CD1c-positive myeloid dendritic cell (primary cell): ENCODE results near the gene CHSY1.

Source experiments
- DNase-seq: peaks from one replicate; pipeline ENCODE4 v3.0.0-alpha.2; 2016; ENCODE audit errors: extremely low spot score

CHSY1 gene

GRCh38 chr15:101210466-101210865 lies 41.4 kb downstream of the CHSY1 start:
- peak; percentile 34 for DNase-seq

DNA sequence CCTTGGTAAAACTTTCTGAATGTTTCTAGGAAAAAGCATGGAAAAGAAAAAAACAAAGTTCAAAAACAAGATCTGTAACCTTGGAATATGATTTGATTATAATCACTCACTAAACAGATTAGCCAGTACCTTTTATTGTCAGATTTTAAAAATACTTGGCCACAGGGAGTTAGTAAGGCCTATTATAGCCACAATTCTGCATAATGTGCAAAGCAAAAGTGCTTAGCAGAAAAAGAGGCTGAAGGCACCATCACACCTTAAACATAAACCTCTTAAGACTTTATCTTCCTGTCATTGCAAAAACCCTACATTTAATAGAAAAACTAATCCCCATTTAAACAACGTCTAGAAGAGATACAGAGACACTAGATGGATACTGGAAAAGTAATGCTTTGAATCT lies 41.8 kb downstream of the CHSY1 start:
- no peak for DNase-seq

DNA sequence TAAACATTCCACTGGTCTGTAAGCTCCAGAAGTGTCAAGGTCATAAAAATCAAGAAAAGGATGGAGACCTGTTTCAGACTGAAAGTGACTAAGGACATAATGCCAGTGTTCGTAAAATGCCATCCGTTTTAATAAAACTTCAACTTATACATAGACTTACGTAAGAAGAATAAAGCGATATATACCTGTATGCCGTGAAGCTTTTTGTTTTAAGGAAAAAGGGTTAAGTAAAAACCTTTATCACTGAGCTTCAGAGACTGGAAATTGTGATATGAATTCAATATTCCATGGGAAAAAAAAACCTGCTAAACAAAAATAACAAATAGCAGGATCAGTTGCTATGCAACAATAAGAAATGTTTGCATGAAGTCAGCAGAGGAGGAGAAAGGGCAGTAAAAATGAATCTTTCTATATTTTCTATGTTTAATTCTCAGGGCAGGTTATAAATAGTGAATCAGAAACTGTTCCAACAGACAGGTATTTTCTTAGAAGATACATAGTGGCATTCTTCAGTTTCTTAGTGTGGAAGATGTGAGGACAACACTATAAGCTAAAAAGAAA lies 42.5 kb downstream of the CHSY1 start:
- no peak for DNase-seq

GRCh38 chr15:101207867-101208288 lies 44.0 kb downstream of the CHSY1 start:
- peak; percentile 85 for DNase-seq

- peak; percentile 75 for DNase-seq
Measured at GRCh38 chr15:101206176-101206591, 45.7 kb downstream of the CHSY1 start.

- peak; percentile 42 for DNase-seq
Measured at GRCh38 chr15:101204739-101205535, 46.9 kb downstream of the CHSY1 start.

- DNase-seq = peak; percentile 44
Measured at GRCh38 chr15:101203607-101204189, 48.1 kb downstream of the CHSY1 start.

- DNase-seq = no peak
Measured at GRCh38 chr15:101203029-101203573, 48.7 kb downstream of the CHSY1 start.

- peak; percentile 78 for DNase-seq
Measured at GRCh38 chr15:101201411-101202174, 50.3 kb downstream of the CHSY1 start.

DNA sequence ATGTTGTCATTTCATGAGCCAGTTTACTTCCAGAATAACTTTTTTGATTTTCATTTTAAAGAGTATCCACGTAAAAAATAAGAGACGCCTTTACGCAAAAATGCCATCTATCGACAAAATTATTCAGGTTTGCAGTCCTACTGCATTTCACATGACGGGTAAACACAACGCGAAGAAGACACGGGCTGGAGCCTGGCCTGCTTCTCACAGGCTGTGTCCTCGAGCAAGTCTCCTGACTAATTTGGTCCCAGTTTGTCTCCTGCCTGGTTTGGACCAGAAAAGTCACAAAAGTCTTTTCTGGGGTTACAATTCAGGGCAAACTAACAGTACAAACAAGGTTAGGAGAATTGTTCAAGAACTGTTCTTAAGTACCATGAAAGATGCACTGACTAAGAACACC lies 51.7 kb downstream of the CHSY1 start:
- no peak for DNase-seq

GRCh38 chr15:101198800-101199199 lies 53.0 kb downstream of the CHSY1 start:
- DNase-seq = no peak

DNA sequence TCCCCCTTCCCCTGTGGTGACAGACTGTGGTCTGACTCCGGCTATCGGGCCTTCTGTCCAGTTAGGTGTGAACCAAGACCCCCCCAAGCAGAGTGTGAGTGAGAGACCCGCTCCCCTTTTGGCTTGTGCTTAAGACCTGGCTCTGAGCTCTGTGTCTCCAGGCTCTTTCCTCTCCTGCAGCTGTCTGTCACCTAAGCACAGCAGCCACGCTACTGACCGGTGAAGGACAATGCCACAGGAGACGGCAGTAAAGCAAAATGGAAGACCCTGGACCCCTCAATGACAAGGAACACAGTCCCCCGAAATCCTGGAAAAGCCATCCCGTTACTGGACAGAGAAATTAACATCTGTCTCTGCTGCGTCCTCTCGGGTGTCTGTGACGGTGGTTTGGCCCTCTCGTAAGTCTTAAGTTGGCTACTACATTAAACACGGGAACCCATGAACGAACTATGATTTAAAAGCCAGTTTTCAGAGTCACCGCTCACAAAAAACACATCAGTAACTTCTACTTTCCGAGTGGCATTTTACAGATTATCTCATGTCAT lies 53.7 kb downstream of the CHSY1 start:
- no peak for DNase-seq

DNA sequence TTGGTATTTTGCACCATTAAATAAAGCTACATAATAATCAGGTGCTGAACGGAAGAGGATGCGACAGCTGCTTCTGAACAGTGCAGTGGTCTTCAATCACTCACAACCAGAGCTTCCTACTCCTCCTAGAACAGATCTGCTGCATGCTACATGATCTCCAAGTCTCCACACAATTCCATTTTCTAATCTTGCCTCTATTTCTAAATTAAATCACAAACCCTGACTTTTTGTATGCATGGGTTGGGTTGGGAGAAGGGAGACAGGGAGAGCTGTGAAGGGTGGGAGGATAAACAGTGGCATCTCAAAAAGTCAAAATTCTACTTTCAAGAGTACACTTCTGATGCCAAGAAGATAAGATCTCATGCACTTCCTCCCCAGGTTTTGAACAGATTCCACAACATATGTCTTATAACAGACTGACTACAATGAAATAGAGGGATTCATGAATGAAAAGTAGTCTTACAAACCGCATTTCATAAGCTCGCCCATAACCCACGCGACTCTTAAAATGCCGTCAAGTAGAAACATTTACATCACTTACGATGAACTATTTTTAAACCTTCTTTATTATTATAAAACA lies 57.2 kb downstream of the CHSY1 start:
- DNase-seq = no peak

DNA sequence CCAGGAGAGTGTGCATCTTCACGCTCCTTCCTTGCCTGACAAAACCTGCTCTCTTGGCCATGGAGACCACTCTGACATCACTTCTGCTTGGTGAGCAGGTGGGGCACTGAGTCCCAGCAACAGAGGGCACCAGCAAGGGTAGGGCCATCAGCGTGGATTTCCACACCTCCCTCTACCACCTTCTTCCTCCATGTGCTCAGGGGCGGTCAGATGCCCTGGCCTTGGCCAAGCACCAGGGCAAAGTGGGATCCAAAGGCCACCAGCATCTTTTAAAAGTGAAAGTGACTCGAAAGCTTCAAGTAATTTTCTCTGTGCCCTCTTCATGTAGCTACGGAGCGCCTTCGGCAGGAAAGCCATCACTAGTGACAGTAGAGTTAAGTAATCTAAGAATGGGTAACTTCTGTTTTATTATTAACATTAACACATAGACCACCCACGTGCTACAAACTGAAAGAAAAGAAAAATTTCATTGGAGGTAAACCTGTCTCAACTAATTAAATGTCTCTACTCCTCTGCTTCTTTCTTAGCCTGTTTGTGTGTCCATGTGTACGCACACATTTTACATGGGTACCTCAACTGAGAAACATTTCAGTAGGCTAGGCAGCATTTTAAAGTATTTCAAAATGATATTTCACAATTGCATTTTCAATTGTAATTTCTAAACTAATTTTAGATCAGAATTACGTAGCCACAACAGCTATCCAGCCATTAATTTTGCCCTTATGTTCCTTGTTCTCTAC lies 57.9 kb downstream of the CHSY1 start:
- peak; percentile 55 for DNase-seq

DNA sequence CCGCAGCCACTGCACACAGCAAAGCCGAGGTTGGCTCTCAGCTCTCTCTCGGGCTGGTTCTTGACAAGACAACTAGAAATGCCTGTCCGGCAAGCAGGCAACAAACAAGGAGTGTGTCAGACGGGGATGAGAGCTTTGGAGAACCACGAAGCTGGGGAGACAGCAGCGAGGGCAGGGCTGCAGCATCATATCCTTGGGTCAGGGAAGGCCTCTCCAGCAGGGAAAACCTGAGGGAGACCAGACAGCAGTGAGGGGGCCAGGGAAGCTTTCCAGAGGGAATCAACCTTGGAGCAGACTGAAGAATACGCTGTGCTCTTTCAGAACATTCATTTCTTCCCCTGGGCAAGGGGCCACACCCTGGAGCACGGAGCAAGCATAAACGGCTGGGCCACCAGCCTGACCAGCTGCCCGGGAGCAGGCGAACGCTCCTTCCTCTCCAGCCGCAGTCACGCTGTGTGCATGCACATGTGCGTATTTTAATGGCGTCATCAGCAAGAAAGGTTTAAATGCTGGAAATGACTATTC lies 58.7 kb downstream of the CHSY1 start:
- no peak for DNase-seq

DNA sequence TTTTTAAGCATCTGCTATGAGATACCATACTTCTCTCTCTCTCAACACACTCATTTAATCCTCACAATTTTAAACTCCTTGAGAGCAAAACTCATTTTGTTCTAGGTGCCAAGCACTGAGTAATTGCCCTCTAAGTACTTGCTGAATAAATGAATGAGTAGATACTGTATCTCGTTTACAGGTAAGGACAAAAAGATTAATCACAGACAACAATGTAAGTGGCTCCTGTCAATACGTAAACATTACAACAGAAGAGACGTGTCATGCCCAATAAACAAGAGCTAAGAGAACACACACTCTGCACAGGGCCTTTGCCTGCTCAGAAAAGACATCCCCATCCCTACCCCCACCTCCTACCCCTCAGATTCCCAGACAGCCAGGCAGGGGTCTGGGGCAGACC lies 59.8 kb downstream of the CHSY1 start:
- DNase-seq = no peak

DNA sequence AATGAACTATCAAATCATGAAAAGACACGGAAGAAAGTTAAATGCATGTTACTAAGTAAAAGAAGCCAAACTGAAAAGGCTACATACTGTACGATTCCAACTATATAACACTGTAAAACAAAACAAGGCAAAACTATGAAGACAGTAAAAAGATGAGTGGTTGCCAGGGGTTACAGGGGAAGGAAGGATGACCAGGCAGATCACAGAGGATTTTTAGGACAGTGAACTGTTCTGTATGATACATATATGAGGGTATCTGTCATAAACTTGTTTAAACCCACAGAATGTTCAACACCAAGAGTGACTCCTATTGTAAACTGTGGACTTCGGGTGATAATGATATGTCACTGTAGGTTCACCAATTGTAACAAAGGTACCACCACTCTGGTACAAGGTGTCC lies 60.6 kb downstream of the CHSY1 start:
- DNase-seq = no peak

DNA sequence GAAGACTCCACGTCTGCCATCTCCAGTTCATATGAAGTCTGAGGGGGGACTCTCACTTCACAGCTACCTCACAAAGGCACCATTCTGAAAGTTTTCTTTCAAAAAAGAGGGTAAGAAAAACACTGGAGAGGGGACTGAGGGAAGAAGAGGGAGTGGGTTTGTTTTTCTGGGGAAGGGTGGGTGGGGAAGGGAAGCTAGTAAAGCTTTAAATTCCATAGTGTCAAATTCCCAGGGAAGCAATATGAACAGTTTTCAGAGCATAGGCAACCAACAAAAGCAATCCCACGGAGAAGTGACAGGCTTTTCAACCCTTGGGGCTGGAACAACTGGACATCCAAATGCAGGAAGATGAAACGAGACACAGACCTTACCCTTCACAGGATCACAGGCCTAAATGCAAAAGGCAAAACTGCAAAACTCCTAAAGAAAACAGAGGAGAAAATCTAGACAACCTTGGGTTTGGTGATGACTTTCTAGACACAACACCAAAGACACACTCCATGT lies 61.7 kb downstream of the CHSY1 start:
- DNase-seq = no peak

DNA sequence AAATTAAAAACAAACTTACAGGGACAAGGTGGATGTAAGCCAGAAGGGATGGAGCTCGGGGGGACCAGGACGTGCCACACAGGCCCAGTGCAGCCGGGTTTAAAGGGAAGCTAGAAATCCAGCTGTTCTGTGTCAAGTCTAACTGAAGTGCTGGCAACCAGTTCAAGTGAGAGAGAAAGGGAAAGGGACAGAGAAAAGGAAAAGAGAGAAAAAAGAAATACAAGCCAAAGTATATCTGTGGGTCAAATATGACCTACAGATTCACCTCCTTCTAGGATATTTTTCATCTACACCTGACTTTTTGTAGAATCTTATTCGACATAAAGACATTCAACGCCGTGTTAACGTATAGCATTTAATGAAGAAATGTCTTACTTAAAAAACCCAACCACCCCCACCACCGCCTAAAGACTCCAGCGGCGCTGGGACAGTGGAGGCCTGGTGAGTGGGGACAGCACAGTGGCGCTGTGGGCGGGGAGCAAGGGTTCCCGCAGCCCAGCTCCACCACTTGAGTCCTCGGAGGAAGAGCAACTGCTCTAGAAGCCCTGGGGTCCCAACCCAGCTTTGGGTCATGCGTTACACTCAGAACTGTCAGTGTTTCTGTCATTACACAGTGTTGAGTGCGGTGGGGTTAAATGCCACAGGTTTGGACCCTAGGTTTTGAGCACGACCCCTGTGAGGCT lies 62.3 kb downstream of the CHSY1 start:
- DNase-seq = no peak
